ENCODE measurements around the gene SYT2.

- TF ChIP-seq RAD21 (IDR thresholded peaks at IDR 0.05; ENCODE audit: low read depth) (no peak), MAX (IDR thresholded peaks at IDR 0.05) (no peak), EP300 (IDR thresholded peaks at IDR 0.05; ENCODE audit: borderline replicate concordance) (no peak), YY1 (IDR thresholded peaks at IDR 0.05; ENCODE audit: low read depth) (no peak)
Measured at GRCh38 chr1:202663131-202663530, 47.1 kb downstream of the SYT2 start.
